Measurements from ENCODE around the gene C11orf65.

- TF ChIP-seq TAF1 (IDR thresholded peaks at IDR 0.05; ENCODE audit: borderline replicate concordance, low read depth, low read length) (no peak), POLR2AphosphoS5 (IDR thresholded peaks at IDR 0.05; ENCODE audit: low read depth, low read length) (no peak), POLR2A (IDR thresholded peaks at IDR 0.05; ENCODE audit: low read depth, low read length) (no peak)
These were observed 123.6 kb downstream of the C11orf65 start for GRCh38 chr11:108343714-108344113.

All from GM12892 (cell line).